OCI-LY7 (cell line): ENCODE measurements around the gene CD79A. TPM values are rescaled to one million over a fixed set of nuclear protein-coding genes. Genes with fewer than 3 reads are reported as not detected.

Source experiments
- BruUV-seq: library from RNA; stranded (reverse); fragments of 400-500 nt; replicated peaks from 2 replicates; lab custom pipeline; 2021; lab: Mats Ljungman, UMichigan
- CTCF ChIA-PET: fragments of 300-600 bp; sonication (Branson Sonifier 250); formaldehyde crosslinking; loops from one replicate; lab custom pipeline; 2022; ENCODE audit warnings: antibody characterized with exemption; ENCODE audit not compliant: unreplicated experiment; lab: Charles Lee
- POLR2A ChIA-PET: fragments of 300-600 bp; sonication (Branson Sonifier 250); formaldehyde crosslinking; loops from one replicate; lab custom pipeline; 2022; ENCODE audit warnings: antibody characterized with exemption; lab: Charles Lee
- DNase-seq: peaks from one replicate; pipeline ENCODE4 v3.0.0-alpha.2; 2015; ENCODE audit warnings: low spot score
- H2AFZ ChIP-seq: fragments of 200-600 bp; sonication (generic), shearing (Covaris generic); 2 replicates; pipeline ENCODE4 v1.6.1; 2014; ENCODE audit warnings: mild to moderate bottlenecking, antibody characterized with exemption, low read length, moderate library complexity
- H3K27ac ChIP-seq: fragments of 200-600 bp; sonication (generic); 2 replicates; pipeline ENCODE4 v1.5.1; 2014; ENCODE audit warnings: mixed run types, low read depth, mild to moderate bottlenecking, moderate library complexity, low read length, inconsistent platforms; ENCODE audit not compliant: poor library complexity, severe bottlenecking
- H3K36me3 ChIP-seq: fragments of 200-600 bp; sonication (generic); 2 replicates; pipeline ENCODE4 v1.6.1; 2014; ENCODE audit warnings: mild to moderate bottlenecking, antibody characterized with exemption, low read length, moderate library complexity, mixed read lengths; ENCODE audit not compliant: insufficient read depth
- H3K4me1 ChIP-seq: fragments of 200-600 bp; sonication (generic); 2 replicates; pipeline ENCODE4 v1.5.1; 2014; ENCODE audit warnings: mild to moderate bottlenecking, low read length; ENCODE audit not compliant: insufficient read depth, poor library complexity, severe bottlenecking
- H3K4me2 ChIP-seq: fragments of 200-600 bp; sonication (generic); 2 replicates; pipeline ENCODE4 v1.6.1; 2014; ENCODE audit warnings: mild to moderate bottlenecking, low read length
- H3K4me3 ChIP-seq: fragments of 200-600 bp; sonication (generic); 2 replicates; pipeline ENCODE4 v1.5.1; 2014; ENCODE audit warnings: mild to moderate bottlenecking, low read depth, low read length; ENCODE audit not compliant: poor library complexity, severe bottlenecking
- H3K79me2 ChIP-seq: fragments of 200-600 bp; sonication (generic); 2 replicates; pipeline ENCODE4 v1.6.1; 2016; ENCODE audit warnings: low read depth, mild to moderate bottlenecking, low read length, moderate library complexity, mixed read lengths; ENCODE audit not compliant: insufficient read depth
- H3K9me2 ChIP-seq: fragments of 200-600 bp; sonication (generic); 2 replicates; pipeline ENCODE4 v1.6.1; 2016; ENCODE audit warnings: mild to moderate bottlenecking, low read length, mixed read lengths; ENCODE audit not compliant: insufficient read depth
- H3K9me3 ChIP-seq: fragments of 200-600 bp; sonication (generic); 2 replicates; pipeline ENCODE4 v1.6.1; 2014; ENCODE audit warnings: mild to moderate bottlenecking, mixed run types, low read length, mixed read lengths
- H4K20me1 ChIP-seq: fragments of 200-600 bp; sonication (generic); 2 replicates; pipeline ENCODE4 v1.6.1; 2014; ENCODE audit warnings: mild to moderate bottlenecking, antibody characterized with exemption, low read length, moderate library complexity, mixed read lengths; ENCODE audit not compliant: insufficient read depth
- EZH2phosphoT487 ChIP-seq: fragments of 200-600 bp; sonication (generic); IDR thresholded peaks from 2 replicates; pipeline ENCODE4 v1.6.1; 2018; ENCODE audit warnings: low read depth, borderline replicate concordance, mild to moderate bottlenecking, mixed run types, antibody characterized with exemption, low read length, moderate library complexity, mixed read lengths
- intact Hi-C: fragments of 100-400 bp; cut with micrococcal nuclease; formaldehyde crosslinking; loops from one replicate; pipeline ENCODE4 v1.10.0; 2022; ENCODE audit not compliant: unreplicated experiment
- total RNA-seq, 2 experiments: library from RNA; depleted of rRNA in 1 of 2; stranded (reverse); fragments of >200 nt in 1 of 2; shearing (Covaris generic) in 1 of 2; gene quantifications; 2 replicates each; pipeline ENCODE4 v1.2.3, GENCODE V29; 2014 to 2022
- TF ChIP-seq, protein P1 (sequence below): fragments of 200-600 bp; sonication (generic); conservative IDR thresholded peaks from 2 replicates; pipeline ENCODE4 v1.5.1; 2014; ENCODE audit warnings: mild to moderate bottlenecking, antibody characterized with exemption, low read length, moderate library complexity, mixed read lengths

CD79A gene
- total RNA-seq, 2 experiments from 2014 or later = 1,094 to 1,195 TPM

DNA sequence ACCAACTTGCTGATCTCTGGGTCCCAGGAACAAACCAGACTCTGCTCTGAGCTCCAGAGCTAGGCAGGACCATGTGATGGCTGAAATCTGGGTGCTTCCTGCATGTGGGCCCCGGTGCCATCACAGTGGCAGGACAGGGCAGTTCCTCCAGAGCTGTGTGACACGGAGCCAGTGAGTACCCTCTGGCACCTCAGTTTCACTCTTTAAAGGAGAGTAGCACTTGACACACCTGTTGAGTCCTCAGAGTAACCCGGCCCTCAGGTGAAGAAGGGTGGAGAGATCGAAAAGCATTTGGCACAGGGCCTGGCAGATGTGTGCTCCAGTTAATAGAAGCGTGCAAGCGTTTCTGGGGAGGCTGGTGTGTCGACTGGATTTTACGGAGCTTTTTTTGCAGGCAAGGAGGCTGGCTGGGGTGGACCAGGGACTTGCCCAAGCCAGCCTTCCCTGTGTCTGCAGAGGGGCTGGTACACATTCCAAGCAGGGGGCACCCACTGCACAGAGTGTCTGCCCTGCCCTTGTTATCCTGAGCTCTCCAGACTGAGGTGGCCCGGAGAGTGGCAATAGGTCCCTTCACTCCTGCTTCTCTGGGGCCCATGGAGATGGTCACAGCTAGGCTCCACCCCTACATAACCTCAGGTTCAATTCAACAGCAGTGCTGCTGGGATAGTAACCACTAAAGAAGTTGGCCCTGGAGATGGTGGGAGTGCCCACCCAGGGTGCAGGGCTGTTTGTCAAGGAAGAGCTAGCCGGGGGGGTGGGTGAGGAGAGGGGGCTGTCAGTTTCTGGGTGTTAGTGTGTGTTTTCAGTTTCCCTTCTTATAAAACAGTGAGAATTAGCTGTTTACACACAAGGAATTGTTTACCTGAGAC, 8.7 kb upstream of the CD79A start:
- TF ChIP-seq, protein P1, sequence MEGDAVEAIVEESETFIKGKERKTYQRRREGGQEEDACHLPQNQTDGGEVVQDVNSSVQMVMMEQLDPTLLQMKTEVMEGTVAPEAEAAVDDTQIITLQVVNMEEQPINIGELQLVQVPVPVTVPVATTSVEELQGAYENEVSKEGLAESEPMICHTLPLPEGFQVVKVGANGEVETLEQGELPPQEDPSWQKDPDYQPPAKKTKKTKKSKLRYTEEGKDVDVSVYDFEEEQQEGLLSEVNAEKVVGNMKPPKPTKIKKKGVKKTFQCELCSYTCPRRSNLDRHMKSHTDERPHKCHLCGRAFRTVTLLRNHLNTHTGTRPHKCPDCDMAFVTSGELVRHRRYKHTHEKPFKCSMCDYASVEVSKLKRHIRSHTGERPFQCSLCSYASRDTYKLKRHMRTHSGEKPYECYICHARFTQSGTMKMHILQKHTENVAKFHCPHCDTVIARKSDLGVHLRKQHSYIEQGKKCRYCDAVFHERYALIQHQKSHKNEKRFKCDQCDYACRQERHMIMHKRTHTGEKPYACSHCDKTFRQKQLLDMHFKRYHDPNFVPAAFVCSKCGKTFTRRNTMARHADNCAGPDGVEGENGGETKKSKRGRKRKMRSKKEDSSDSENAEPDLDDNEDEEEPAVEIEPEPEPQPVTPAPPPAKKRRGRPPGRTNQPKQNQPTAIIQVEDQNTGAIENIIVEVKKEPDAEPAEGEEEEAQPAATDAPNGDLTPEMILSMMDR = no peak
- TF ChIP-seq EZH2phosphoT487 = no peak
- Histone ChIP-seq H2AFZ (no peak overlapping the region), H3K27ac (peak overlapping the region; percentile 100), H3K79me2 (peaks cover 51% of the 10 kb centered on the region), H3K4me3 (peak overlapping the region; percentile 54), H3K36me3 (peaks cover 97% of the 10 kb centered on the region), H3K4me2 (peak overlapping the region; percentile 69), H3K4me1 (peaks cover 97% of the 10 kb centered on the region), H4K20me1 (peaks cover 29% of the 10 kb centered on the region), H3K9me2 (no peaks in the 10 kb centered on the region), H3K9me3 (no peaks in the 10 kb centered on the region)
- ChIA-PET CTCF (interaction anchor here (0.9 kb wide), 1 partner anchor 9 kb away, joined by 6 read pairs; no protein-coding TSS in a partner anchor), POLR2A (interaction anchor here (0.9 to 1.6 kb wide), 2 partner anchors 9 to 74 kb away, joined by 3 to 5 read pairs; no protein-coding TSS in a partner anchor)
- DNase-seq = no peak
- no TSS peak for BruUV-seq
- intact Hi-C loops = loop anchor here (10.0 kb wide), 1 partner anchor 416 kb away; no protein-coding TSS in a partner anchor

DNA sequence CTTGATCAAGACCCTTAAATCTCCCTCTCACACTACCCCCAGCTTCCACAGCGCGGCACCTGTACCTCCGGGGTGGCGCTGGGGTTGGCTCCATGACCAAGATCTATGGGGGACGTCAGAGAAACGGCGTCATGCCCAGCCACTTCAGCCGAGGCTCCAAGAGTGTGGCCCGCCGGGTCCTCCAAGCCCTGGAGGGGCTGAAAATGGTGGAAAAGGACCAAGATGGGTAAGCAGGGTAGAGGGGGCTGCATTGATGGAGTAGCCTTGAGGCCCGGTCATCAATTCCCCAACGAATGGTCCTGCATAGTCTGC, 8.1 kb upstream of the CD79A start:
- DNase-seq = no peak
- intact Hi-C loops = loop anchor here (10.0 kb wide), 1 partner anchor 416 kb away; no protein-coding TSS in a partner anchor
- Histone ChIP-seq H3K9me3 (no peaks in the 10 kb centered on the region), H4K20me1 (peaks cover 26% of the 10 kb centered on the region), H3K4me1 (peaks cover 97% of the 10 kb centered on the region), H3K9me2 (no peaks in the 10 kb centered on the region), H3K27ac (peak overlapping the region; percentile 100), H3K4me2 (peak overlapping the region; percentile 69), H3K79me2 (peaks cover 45% of the 10 kb centered on the region), H3K36me3 (peaks cover 92% of the 10 kb centered on the region), H3K4me3 (peak overlapping the region; percentile 54), H2AFZ (no peak overlapping the region)
- no peak for TF ChIP-seq EZH2phosphoT487
- TF ChIP-seq, protein P1 = no peak
- ChIA-PET CTCF (no interaction called here), POLR2A (interaction anchor here (0.9 to 1.6 kb wide), 2 partner anchors 10 to 74 kb away, joined by 3 to 5 read pairs; no protein-coding TSS in a partner anchor)
- no TSS peak for BruUV-seq
